T-helper 1 cell treated with Interleukin-12 subunit alpha and Interleukin-12 subunit beta and Interleukin-4 antibody, amounts not matched to agents 30 ng/mL and 1 ng/mL, for 36 hours (primary cell): ENCODE measurements around the gene PRICKLE2. TPM values are rescaled to one million over a fixed set of nuclear protein-coding genes. Genes with fewer than 3 reads are reported as not detected.

Source experiments
- intact Hi-C: fragments of 100-400 bp; cut with micrococcal nuclease; formaldehyde crosslinking; loops from one replicate; pipeline ENCODE4 v1.15.1; 2024
- total RNA-seq: library from RNA; stranded (reverse); gene quantifications from 2 replicates; pipeline ENCODE4 v1.2.3, GENCODE V29; 2022

The PRICKLE2 gene
- total RNA-seq, 1 donor from 2014 or later, result not detected

GRCh38 chr3:64133987-64134386 lies 91.3 kb downstream of the PRICKLE2 start:
- intact Hi-C loops, result no loop called here

GRCh38 chr3:64133272-64133671 lies 92.0 kb downstream of the PRICKLE2 start:
- intact Hi-C loops, result no loop called here

GRCh38 chr3:64131725-64132469 lies 93.4 kb downstream of the PRICKLE2 start:
- intact Hi-C loops, result no loop called here

- intact Hi-C loops, result no loop called here
These were observed 94.8 kb downstream of the PRICKLE2 start for GRCh38 chr3:64130436-64130835.

- intact Hi-C loops, result no loop called here
These were observed 95.7 kb downstream of the PRICKLE2 start for GRCh38 chr3:64129581-64129980.

- intact Hi-C loops, result no loop called here
These were observed 96.2 kb downstream of the PRICKLE2 start for GRCh38 chr3:64129106-64129505.

- intact Hi-C loops, result no loop called here
These were observed 99.7 kb downstream of the PRICKLE2 start for GRCh38 chr3:64125561-64125960.

GRCh38 chr3:64123931-64124330 lies 101.3 kb downstream of the PRICKLE2 start:
- intact Hi-C loops, result no loop called here

- intact Hi-C loops, result no loop called here
These were observed 102.8 kb downstream of the PRICKLE2 start for GRCh38 chr3:64122476-64122875.

- intact Hi-C loops, result no loop called here
These were observed 103.4 kb downstream of the PRICKLE2 start for GRCh38 chr3:64121750-64122311.

GRCh38 chr3:64120876-64121275 lies 104.4 kb downstream of the PRICKLE2 start:
- intact Hi-C loops, result no loop called here

- intact Hi-C loops, result no loop called here
These were observed 107.8 kb downstream of the PRICKLE2 start for GRCh38 chr3:64117483-64117882.

GRCh38 chr3:64114651-64115050 lies 110.6 kb downstream of the PRICKLE2 start:
- intact Hi-C loops, result no loop called here

GRCh38 chr3:64111872-64112271 lies 113.4 kb downstream of the PRICKLE2 start:
- intact Hi-C loops, result no loop called here

GRCh38 chr3:64111083-64111482 lies 114.2 kb downstream of the PRICKLE2 start:
- intact Hi-C loops, result no loop called here

GRCh38 chr3:64110071-64110470 lies 115.2 kb downstream of the PRICKLE2 start:
- intact Hi-C loops, result no loop called here

- intact Hi-C loops, result no loop called here
These were observed 115.8 kb downstream of the PRICKLE2 start for GRCh38 chr3:64109438-64109837.

GRCh38 chr3:64108784-64109317 lies 116.4 kb downstream of the PRICKLE2 start:
- intact Hi-C loops, result no loop called here

GRCh38 chr3:64108231-64108630 lies 117.0 kb downstream of the PRICKLE2 start:
- intact Hi-C loops, result no loop called here

GRCh38 chr3:64107190-64107589 lies 118.1 kb downstream of the PRICKLE2 start:
- intact Hi-C loops, result no loop called here

- intact Hi-C loops, result no loop called here
These were observed 119.5 kb downstream of the PRICKLE2 start for GRCh38 chr3:64105816-64106215.

GRCh38 chr3:64104691-64105111 lies 120.6 kb downstream of the PRICKLE2 start:
- intact Hi-C loops, result no loop called here

GRCh38 chr3:64104006-64104405 lies 121.3 kb downstream of the PRICKLE2 start:
- intact Hi-C loops, result no loop called here
